BE2C (cell line): ENCODE results near the gene PFN1.
"Not testable (repeated sequence)": the region's sequence is repeated elsewhere in the genome, so short reads cannot be mapped to it uniquely, and the experiment has no call there.

Experiments
- DNase-seq: peaks from one replicate; pipeline ENCODE4 v3.0.0-alpha.2; 2020
- H3K27me3 ChIP-seq: fragments of 250-450 bp; sonication (Bioruptor Pico); 2 replicates; pipeline ENCODE4 v1.5.1; 2020; ENCODE audit warnings: mild to moderate bottlenecking
- H3K36me3 ChIP-seq: fragments of 250-450 bp; sonication (Bioruptor Pico); 2 replicates; pipeline ENCODE4 v1.5.1; 2020; ENCODE audit warnings: mild to moderate bottlenecking
- H3K4me1 ChIP-seq: fragments of 250-450 bp; sonication (Bioruptor Pico); 2 replicates; pipeline ENCODE4 v1.5.1; 2020
- H3K4me3 ChIP-seq: 2 replicates; pipeline ENCODE4 v1.5.1; 2011; ENCODE audit warnings: low read depth, low read length
- H3K9me3 ChIP-seq: fragments of 250-450 bp; sonication (Bioruptor Pico); 2 replicates; pipeline ENCODE4 v1.5.1; 2020
- CTCF ChIP-seq: IDR thresholded peaks from 2 replicates; pipeline ENCODE4 v1.5.1; 2012; ENCODE audit warnings: mild to moderate bottlenecking, low read depth, low read length

Gene PFN1

GRCh38 chr17:4921320-4921719 lies 27.0 kb downstream of the PFN1 start:
- Histone ChIP-seq H3K36me3 (no peaks in the 10 kb centered on the region), H3K4me3 (no peak overlapping the region), H3K9me3 (no peaks in the 10 kb centered on the region), H3K27me3 (no peaks in the 10 kb centered on the region), H3K4me1 (no peaks in the 10 kb centered on the region)
- TF ChIP-seq CTCF, result no peak
- DNase-seq, result no peak

GRCh38 chr17:4920351-4921048 lies 27.8 kb downstream of the PFN1 start:
- DNase-seq, result no peak
- H3K4me3 ChIP-seq, result no peak overlapping the region
- TF ChIP-seq CTCF, result no peak
- H3K27me3 ChIP-seq, result no peaks in the 10 kb centered on the region
- H3K36me3 ChIP-seq, result no peaks in the 10 kb centered on the region
- H3K9me3 ChIP-seq, result no peaks in the 10 kb centered on the region
- no peaks in the 10 kb centered on the region for H3K4me1 ChIP-seq

DNA sequence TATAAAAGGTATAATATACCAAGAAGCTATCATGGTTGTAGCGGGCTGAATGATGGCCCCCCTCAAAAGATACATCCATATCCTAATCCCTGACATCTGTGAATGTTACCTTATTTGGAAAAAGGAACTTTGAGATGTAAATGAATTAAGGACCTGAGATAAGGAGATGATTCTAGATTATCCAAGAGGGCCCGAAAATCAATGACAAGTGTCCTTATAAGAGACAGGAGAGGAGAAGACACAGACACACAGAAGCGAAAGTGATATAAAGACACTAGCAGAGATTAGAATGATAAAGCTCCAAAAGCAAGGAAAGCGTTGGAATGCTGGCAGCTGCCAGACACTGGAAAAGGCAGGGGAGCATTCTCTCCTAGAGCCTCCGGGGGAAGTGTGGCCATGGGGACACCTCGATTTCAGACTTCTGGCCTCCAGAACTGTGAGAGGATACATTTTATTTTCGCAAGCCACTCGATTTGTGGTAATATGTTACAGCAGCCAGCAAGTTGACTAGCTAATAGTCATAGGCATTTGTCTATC lies 28.8 kb downstream of the PFN1 start:
- Histone ChIP-seq H3K9me3 (no peaks in the 10 kb centered on the region), H3K4me3 (no peak overlapping the region), H3K36me3 (no peaks in the 10 kb centered on the region), H3K4me1 (no peaks in the 10 kb centered on the region), H3K27me3 (no peaks in the 10 kb centered on the region)
- DNase-seq, result no peak
- TF ChIP-seq CTCF, result no peak

DNA sequence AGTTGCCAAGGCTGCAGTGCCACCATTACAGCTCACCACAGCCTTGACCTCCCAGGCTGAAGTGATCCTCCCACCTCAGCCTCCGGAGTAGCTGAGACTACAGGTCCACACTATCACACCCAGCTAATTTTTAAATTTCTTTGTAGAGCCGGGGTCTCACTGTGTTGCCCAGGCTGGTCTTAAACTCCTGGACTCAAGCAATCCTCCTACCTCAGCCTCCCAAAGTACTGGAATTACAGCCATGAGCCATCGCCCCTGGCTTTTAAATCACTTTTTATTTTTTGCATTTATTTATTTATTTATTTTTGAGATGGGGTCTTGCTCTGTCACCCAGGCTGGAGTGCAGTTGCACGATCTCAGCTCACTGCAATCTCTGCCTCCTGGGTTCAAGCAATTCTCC lies 33.8 kb downstream of the PFN1 start:
- H3K27me3 ChIP-seq, H3K9me3 ChIP-seq, H3K36me3 ChIP-seq, H3K4me3 ChIP-seq, H3K4me1 ChIP-seq, DNase-seq: not testable (repeated sequence)

DNA sequence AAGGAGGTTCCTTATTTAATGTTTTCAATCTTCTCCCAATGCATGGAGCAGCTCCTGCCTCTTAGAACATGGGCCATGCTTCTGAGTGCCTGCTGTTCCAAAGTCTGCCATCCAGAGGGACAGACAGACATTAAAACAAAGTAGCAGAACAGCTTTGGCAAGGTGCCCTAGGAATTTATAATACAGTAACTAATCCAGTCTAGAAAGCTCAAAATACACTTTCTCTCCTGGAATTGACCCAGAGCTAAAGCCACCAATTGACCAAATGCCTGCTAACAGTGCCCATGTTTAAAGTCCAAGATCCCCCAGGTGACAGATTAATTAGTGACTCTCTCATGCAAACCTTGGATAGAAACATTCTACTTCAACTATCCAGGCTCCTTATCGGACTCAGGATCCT lies 34.3 kb downstream of the PFN1 start:
- DNase-seq, result no peak
- TF ChIP-seq CTCF, result no peak

GRCh38 chr17:4908711-4909496 lies 39.4 kb downstream of the PFN1 start:
- H3K36me3 ChIP-seq, result no peaks in the 10 kb centered on the region
- TF ChIP-seq CTCF, result peak; percentile 71
- H3K9me3 ChIP-seq, result no peaks in the 10 kb centered on the region
- no peaks in the 10 kb centered on the region for H3K27me3 ChIP-seq
- peak; percentile 85 for DNase-seq
- no peak overlapping the region for H3K4me3 ChIP-seq
- H3K4me1 ChIP-seq, result no peaks in the 10 kb centered on the region

More for the DNA sequence above, 34.3 kb downstream of the PFN1 start:
- Histone ChIP-seq H3K4me1 (no peaks in the 10 kb centered on the region), H3K27me3 (no peaks in the 10 kb centered on the region), H3K9me3 (no peaks in the 10 kb centered on the region), H3K36me3 (no peaks in the 10 kb centered on the region), H3K4me3 (no peak overlapping the region)
